Embryonic facial prominence (tissue), 1 donor: ENCODE results near the gene TULP4.

Experiments used
- DNase-seq: peaks from one replicate; pipeline ENCODE4 v3.0.0-alpha.2; 2016; ENCODE audit errors: extremely low spot score

The TULP4 gene

GRCh38 chr6:158418501-158418900 lies 106.2 kb downstream of the TULP4 start:
- no peak for DNase-seq

GRCh38 chr6:158419339-158419909 lies 107.2 kb downstream of the TULP4 start:
- no peak for DNase-seq

- no peak for DNase-seq
Observed at GRCh38 chr6:158421381-158421780, 109.1 kb downstream of the TULP4 start.

- DNase-seq = no peak
Observed at GRCh38 chr6:158422629-158423238, 110.5 kb downstream of the TULP4 start.

- DNase-seq = no peak
Observed at GRCh38 chr6:158431036-158431435, 118.8 kb downstream of the TULP4 start.

- DNase-seq = no peak
Observed at GRCh38 chr6:158431560-158431959, 119.3 kb downstream of the TULP4 start.

- no peak for DNase-seq
Observed at GRCh38 chr6:158437571-158437970, 125.3 kb downstream of the TULP4 start.

- no peak for DNase-seq
Observed at GRCh38 chr6:158438226-158438625, 126.0 kb downstream of the TULP4 start.

GRCh38 chr6:158439255-158439654 lies 127.0 kb downstream of the TULP4 start:
- no peak for DNase-seq

GRCh38 chr6:158441716-158442215 lies 129.5 kb downstream of the TULP4 start:
- no peak for DNase-seq

GRCh38 chr6:158442306-158442705 lies 130.0 kb downstream of the TULP4 start:
- DNase-seq = no peak

- no peak for DNase-seq
Observed at GRCh38 chr6:158445426-158446085, 133.3 kb downstream of the TULP4 start.

- no peak for DNase-seq
Observed at GRCh38 chr6:158448856-158449255, 136.6 kb downstream of the TULP4 start.

GRCh38 chr6:158452191-158452590 lies 139.9 kb downstream of the TULP4 start:
- DNase-seq = no peak

GRCh38 chr6:158457131-158457530 lies 144.9 kb downstream of the TULP4 start:
- no peak for DNase-seq

GRCh38 chr6:158457616-158458278 lies 145.5 kb downstream of the TULP4 start:
- no peak for DNase-seq

GRCh38 chr6:158459726-158460125 lies 147.5 kb downstream of the TULP4 start:
- DNase-seq = no peak

- no peak for DNase-seq
Observed at GRCh38 chr6:158460602-158461169, 148.4 kb downstream of the TULP4 start.

GRCh38 chr6:158461954-158462353 lies 149.7 kb downstream of the TULP4 start:
- DNase-seq = no peak

- DNase-seq = no peak
Observed at GRCh38 chr6:158464483-158464882, 152.2 kb downstream of the TULP4 start.

GRCh38 chr6:158465257-158465656 lies 153.0 kb downstream of the TULP4 start:
- DNase-seq = no peak

- DNase-seq = no peak
Observed at GRCh38 chr6:158465747-158466146, 153.5 kb downstream of the TULP4 start.
